Naive thymus-derived CD4-positive, alpha-beta T cell (primary cell): Measurements from ENCODE around the gene P3H2. TPM values are rescaled to one million over a fixed set of nuclear protein-coding genes. Genes with fewer than 3 reads are reported as not detected.

ENCODE experiments used
- ATAC-seq: fragments of 150-1000 bp; cut with Tn5 transposase; 2 replicates; pipeline ENCODE4 v1.10.0; 2021; ENCODE audit warnings: mild to moderate bottlenecking, moderate library complexity
- CTCF ChIA-PET: fragments of 350-600 bp; sonication (Branson Sonifier 250); formaldehyde crosslinking; loops from one replicate; lab custom pipeline; 2021; ENCODE audit warnings: antibody characterized with exemption; lab: Charles Lee
- POLR2A ChIA-PET: fragments of 350-600 bp; sonication (Branson Sonifier 250); formaldehyde crosslinking; loops from one replicate; lab custom pipeline; 2021; ENCODE audit warnings: antibody characterized with exemption, inconsistent platforms; lab: Charles Lee
- DNase-seq, 9 donors: peaks; one replicate each; pipeline versions ENCODE4 v3.0.0 to v3.0.0-alpha.2; 2020 to 2022; ENCODE audit warnings: mixed read lengths in 1 of 9
- H3K27ac ChIP-seq: one replicate; pipeline ENCODE4 v1.7.0; 2013; ENCODE audit warnings: mild to moderate bottlenecking, low read depth, low read length, moderate library complexity
- H3K27me3 ChIP-seq, 2 donors: one replicate each; pipeline ENCODE4 v1.7.0; 2013; ENCODE audit warnings: low read length in 2 of 2, mild to moderate bottlenecking in 2 of 2, moderate library complexity in 2 of 2; ENCODE audit not compliant: control insufficient read depth in 2 of 2, insufficient read depth in 2 of 2
- H3K36me3 ChIP-seq, 3 experiments: 1 replicate in 2 of 3; 2 replicates in 1 of 3; pipeline ENCODE4 v1.7.0; 2013; ENCODE audit warnings: low read length in 3 of 3, mild to moderate bottlenecking in 3 of 3, moderate library complexity in 1 of 3; ENCODE audit not compliant: insufficient read depth in 3 of 3, control insufficient read depth in 2 of 3
- H3K4me1 ChIP-seq, 2 donors: one replicate each; pipeline ENCODE4 v1.7.0; 2013; ENCODE audit warnings: low read length in 2 of 2, mild to moderate bottlenecking in 2 of 2, moderate library complexity in 1 of 2; ENCODE audit not compliant: control insufficient read depth in 2 of 2, insufficient read depth in 2 of 2
- H3K4me3 ChIP-seq: 2 replicates; pipeline ENCODE4 v1.7.0; 2013; ENCODE audit warnings: mild to moderate bottlenecking, low read length
- H3K9me3 ChIP-seq, 3 experiments: 1 replicate in 2 of 3; 2 replicates in 1 of 3; pipeline ENCODE4 v1.7.0; 2013; ENCODE audit warnings: low read length in 3 of 3; ENCODE audit not compliant: control insufficient read depth in 2 of 3
- H3K27ac Mint-ChIP-seq, 9 donors: one replicate each; pipeline ENCODE4 v1.8.0; 2020 to 2022; ENCODE audit warnings: mixed read lengths in 9 of 9, mild to moderate bottlenecking in 8 of 9, moderate library complexity in 5 of 9, inconsistent platforms in 2 of 9
- H3K27me3 Mint-ChIP-seq, 5 donors: one replicate each; pipeline ENCODE4 v1.8.0; 2021 to 2022; ENCODE audit warnings: mixed read lengths in 5 of 5, mild to moderate bottlenecking in 1 of 5
- H3K36me3 Mint-ChIP-seq, 5 donors: one replicate each; pipeline ENCODE4 v1.8.0; 2020 to 2022; ENCODE audit warnings: mixed read lengths in 5 of 5, mild to moderate bottlenecking in 3 of 5, inconsistent platforms in 1 of 5
- H3K4me1 Mint-ChIP-seq, 7 donors: one replicate each; pipeline ENCODE4 v1.8.0; 2020 to 2022; ENCODE audit warnings: mixed read lengths in 7 of 7, mild to moderate bottlenecking in 3 of 7, inconsistent platforms in 1 of 7
- H3K4me3 Mint-ChIP-seq, 10 donors: one replicate each; pipeline ENCODE4 v1.8.0; 2020 to 2022; ENCODE audit warnings: mild to moderate bottlenecking in 10 of 10, mixed read lengths in 10 of 10, moderate library complexity in 6 of 10, inconsistent platforms in 2 of 10
- H3K9me3 Mint-ChIP-seq, 11 donors: one replicate each; pipeline ENCODE4 v1.8.0; 2020 to 2022; ENCODE audit warnings: mixed read lengths in 11 of 11, mild to moderate bottlenecking in 4 of 11, inconsistent platforms in 1 of 11, moderate library complexity in 1 of 11
- intact Hi-C, 2 donors: fragments of 100-400 bp; cut with micrococcal nuclease; formaldehyde crosslinking; loops; one replicate each; pipeline ENCODE4 v1.15.1; 2023
- polyA plus RNA-seq, 2 donors: library from polyadenylated mRNA; unstranded; fragments of 300-500 nt; fragmentation: Illumina TruSeq; gene quantifications; one replicate each; pipeline ENCODE4 v1.2.3, GENCODE V29; 2021
- total RNA-seq, 6 experiments: library from RNA in 5 of 6; stranded (reverse) in 5 of 6; gene quantifications; 1 replicate in 5 of 6; 2 replicates in 1 of 6; pipeline ENCODE4 v1.2.3 and lab custom pipeline; 2021 to 2026

P3H2 gene
- total and polyA plus RNA-seq, 7 experiments from 2014 or later, result 0.48 to 1.8 TPM; not detected in 5

DNA sequence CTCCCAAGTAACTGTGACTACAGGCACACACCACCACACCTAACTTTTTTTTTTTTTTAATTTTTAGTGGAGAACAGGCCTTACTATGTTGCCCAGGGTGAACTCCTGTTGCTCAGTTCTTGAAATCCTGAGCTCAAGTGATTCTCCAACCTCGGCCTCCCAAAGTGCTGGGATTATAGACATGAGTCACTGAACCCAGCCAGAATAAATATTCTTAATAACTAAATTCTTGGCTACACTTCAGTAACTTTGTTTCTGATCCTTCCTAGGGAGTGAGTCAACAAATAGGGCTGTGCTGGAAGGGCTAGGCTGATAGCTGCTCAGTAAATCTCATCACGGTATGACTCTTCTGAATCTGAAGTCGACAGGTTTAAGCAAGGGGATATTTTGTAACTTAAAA is 56.6 kb downstream of the P3H2 start:
- peaks cover 0 to 1% (median 0%) of the 10 kb centered on the region in 11 donors for H3K9me3 Mint-ChIP-seq
- no peak for ATAC-seq
- ChIA-PET CTCF (no interaction called here), POLR2A (no interaction called here)
- Histone ChIP-seq H3K27ac (no peak overlapping the region), H3K36me3 (no peaks in the 10 kb centered on the region), H3K27me3 (no peaks in the 10 kb centered on the region), H3K4me3 (no peak overlapping the region), H3K4me1 (no peaks in the 10 kb centered on the region), H3K9me3 (no peaks in the 10 kb centered on the region)
- no peaks in the 10 kb centered on the region for H3K36me3 Mint-ChIP-seq
- no peak overlapping the region for H3K27ac Mint-ChIP-seq
- no peak overlapping the region for H3K4me3 Mint-ChIP-seq
- intact Hi-C loops, result no loop called here
- DNase-seq, result no peak
- H3K27me3 Mint-ChIP-seq, result peaks cover 0 to 12% (median 4%) of the 10 kb centered on the region in 5 donors
- H3K4me1 Mint-ChIP-seq, result no peaks in the 10 kb centered on the region

DNA sequence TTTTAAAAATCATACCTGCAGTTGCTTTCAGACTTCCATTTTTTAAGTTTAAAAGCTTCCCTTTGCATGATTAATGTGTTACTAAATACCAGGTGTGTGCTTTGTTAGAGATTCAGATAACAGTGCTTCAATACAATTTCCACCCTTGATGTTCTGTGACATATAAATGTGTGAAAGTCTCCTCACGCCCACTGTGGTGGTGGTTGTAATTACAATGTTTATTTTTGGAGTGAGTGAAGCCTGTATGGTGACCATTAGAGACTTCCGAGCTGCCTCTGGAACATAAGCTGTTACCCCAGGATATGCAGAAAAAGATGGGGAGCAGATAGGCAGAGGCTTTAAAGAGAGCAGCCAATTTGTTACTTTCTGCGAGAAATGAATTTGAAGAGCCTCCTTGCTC is 57.2 kb downstream of the P3H2 start:
- ChIA-PET CTCF (interaction anchor here (0.6 kb wide), 1 partner anchor 70 kb away, joined by 3 read pairs; no protein-coding TSS in a partner anchor), POLR2A (no interaction called here)
- Mint-ChIP-seq H3K27me3 (peaks cover 0 to 12% (median 4%) of the 10 kb centered on the region in 5 donors), H3K36me3 (no peaks in the 10 kb centered on the region), H3K27ac (no peak overlapping the region), H3K4me1 (no peaks in the 10 kb centered on the region), H3K9me3 (peaks cover 0 to 1% (median 0%) of the 10 kb centered on the region in 11 donors), H3K4me3 (no peak overlapping the region)
- Histone ChIP-seq H3K36me3 (no peaks in the 10 kb centered on the region), H3K4me1 (no peaks in the 10 kb centered on the region), H3K4me3 (no peak overlapping the region), H3K27ac (no peak overlapping the region), H3K27me3 (no peaks in the 10 kb centered on the region), H3K9me3 (no peaks in the 10 kb centered on the region)
- ATAC-seq, result no peak
- DNase-seq, result no peak
- intact Hi-C loops, result no loop called here

DNA sequence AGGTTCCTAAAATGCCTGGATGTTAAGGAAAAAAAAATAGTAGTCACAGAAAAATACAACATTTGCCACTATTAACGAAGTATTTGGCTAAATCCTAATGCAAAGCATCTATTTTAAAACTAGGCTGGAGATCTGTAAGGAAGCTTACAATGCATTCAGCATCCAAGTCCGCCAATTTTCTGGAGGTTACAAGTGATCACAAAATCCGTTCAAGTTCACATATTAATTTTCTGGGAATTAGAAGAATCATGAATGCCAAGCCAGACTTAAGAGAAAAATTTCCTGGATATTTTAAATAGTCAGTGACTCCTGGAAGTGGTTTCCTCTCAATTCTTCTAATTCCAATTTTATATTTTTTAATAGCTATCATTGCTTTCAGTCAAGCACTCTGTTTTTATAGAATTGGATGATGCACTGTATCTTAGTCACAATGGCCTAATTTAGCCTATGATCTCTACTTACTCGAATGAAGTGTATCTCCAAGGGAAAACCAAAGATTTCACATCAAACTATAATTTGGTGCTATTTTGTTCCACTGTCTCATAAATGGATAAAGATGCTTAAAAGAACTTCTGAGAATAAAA is 60.4 kb downstream of the P3H2 start:
- POLR2A ChIA-PET, result no interaction called here
- no peak for ATAC-seq

DNA sequence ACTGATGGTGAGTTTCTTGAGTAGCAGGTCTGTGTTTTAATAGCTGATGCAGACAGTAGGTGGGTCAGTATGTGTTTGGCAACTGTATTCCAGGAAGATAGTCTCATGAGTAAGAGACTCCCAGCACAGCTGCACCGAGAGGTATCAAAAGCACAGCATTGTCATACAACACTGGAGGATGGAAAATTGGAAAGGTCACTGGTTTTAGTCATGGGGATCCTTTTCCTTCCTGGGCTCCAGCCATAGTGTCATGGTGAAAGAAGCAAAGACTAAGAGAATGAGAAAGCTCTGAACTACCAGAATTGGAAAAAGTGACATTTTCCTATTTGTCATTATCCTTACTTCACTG is 61.5 kb downstream of the P3H2 start:
- H3K4me1 ChIP-seq, result no peaks in the 10 kb centered on the region
- no peak overlapping the region for H3K4me3 Mint-ChIP-seq
- H3K36me3 Mint-ChIP-seq, result no peaks in the 10 kb centered on the region
- H3K27me3 Mint-ChIP-seq, result peaks cover 4 to 19% (median 7%) of the 10 kb centered on the region in 5 donors
- H3K4me1 Mint-ChIP-seq, result no peaks in the 10 kb centered on the region
- intact Hi-C loops, result no loop called here
- DNase-seq (no peak), ATAC-seq (no peak)
- peaks cover 0 to 1% (median 0%) of the 10 kb centered on the region in 11 donors for H3K9me3 Mint-ChIP-seq
- ChIA-PET POLR2A (no interaction called here), CTCF (no interaction called here)
- H3K27me3 ChIP-seq, result no peaks in the 10 kb centered on the region
- H3K9me3 ChIP-seq, result no peaks in the 10 kb centered on the region
- H3K27ac ChIP-seq, result no peak overlapping the region
- H3K36me3 ChIP-seq, result no peaks in the 10 kb centered on the region
- no peak overlapping the region for H3K4me3 ChIP-seq
- no peak overlapping the region for H3K27ac Mint-ChIP-seq

More for the DNA sequence above, 60.4 kb downstream of the P3H2 start:
- Histone ChIP-seq H3K9me3 (no peaks in the 10 kb centered on the region), H3K27ac (no peak overlapping the region), H3K27me3 (no peaks in the 10 kb centered on the region), H3K4me1 (no peaks in the 10 kb centered on the region), H3K36me3 (no peaks in the 10 kb centered on the region), H3K4me3 (no peak overlapping the region)
- Mint-ChIP-seq H3K36me3 (no peaks in the 10 kb centered on the region), H3K9me3 (peaks cover 0 to 1% (median 0%) of the 10 kb centered on the region in 11 donors), H3K27me3 (peaks cover 3 to 11% (median 5%) of the 10 kb centered on the region in 5 donors), H3K4me3 (no peak overlapping the region), H3K27ac (no peak overlapping the region), H3K4me1 (no peaks in the 10 kb centered on the region)
- no peak for DNase-seq
- CTCF ChIA-PET, result no interaction called here
- intact Hi-C loops, result no loop called here

DNA sequence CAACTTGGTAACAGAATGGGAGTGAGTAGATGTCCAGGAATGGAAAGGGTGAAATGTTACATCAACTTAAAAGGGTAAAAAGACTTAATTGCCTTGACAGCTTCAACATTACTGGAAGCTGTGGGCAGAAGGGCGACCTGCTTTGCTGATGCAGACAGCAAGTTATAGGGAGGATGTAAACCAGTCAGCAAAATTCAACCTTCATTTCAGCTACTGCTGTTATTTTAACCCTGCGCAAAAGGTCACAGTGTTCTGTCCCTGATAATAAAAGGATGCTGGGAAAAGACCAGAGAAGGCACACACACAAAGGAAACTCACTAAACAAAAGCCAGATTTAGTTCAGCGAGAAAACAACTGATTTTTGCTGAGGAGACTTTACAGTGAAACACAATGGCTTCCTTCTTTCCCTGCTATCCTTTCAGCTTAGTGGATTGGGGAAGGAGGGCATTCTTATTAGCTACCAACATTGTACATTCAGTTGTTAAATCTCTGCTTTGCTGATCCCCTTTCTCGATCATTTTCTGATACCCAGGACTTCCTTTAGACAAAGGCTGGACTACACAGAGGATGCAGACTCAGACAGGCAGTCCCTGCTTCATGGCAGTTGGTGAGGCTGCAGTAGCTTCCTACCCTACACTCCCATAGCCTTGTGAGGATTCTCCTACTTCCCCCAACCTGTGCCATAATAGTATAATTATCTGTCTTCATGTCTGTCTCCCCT is 62.0 kb downstream of the P3H2 start:
- ChIA-PET CTCF (no interaction called here), POLR2A (no interaction called here)
- Mint-ChIP-seq H3K4me3 (no peak overlapping the region), H3K27me3 (peaks cover 4 to 22% (median 7%) of the 10 kb centered on the region in 5 donors), H3K27ac (no peak overlapping the region), H3K4me1 (no peaks in the 10 kb centered on the region), H3K36me3 (no peaks in the 10 kb centered on the region), H3K9me3 (peaks cover 0 to 1% (median 0%) of the 10 kb centered on the region in 11 donors)
- Histone ChIP-seq H3K4me3 (no peak overlapping the region), H3K36me3 (no peaks in the 10 kb centered on the region), H3K27me3 (no peaks in the 10 kb centered on the region), H3K9me3 (no peaks in the 10 kb centered on the region), H3K4me1 (no peaks in the 10 kb centered on the region), H3K27ac (no peak overlapping the region)
- DNase-seq (no peak), ATAC-seq (no peak)
- intact Hi-C loops, result no loop called here

DNA sequence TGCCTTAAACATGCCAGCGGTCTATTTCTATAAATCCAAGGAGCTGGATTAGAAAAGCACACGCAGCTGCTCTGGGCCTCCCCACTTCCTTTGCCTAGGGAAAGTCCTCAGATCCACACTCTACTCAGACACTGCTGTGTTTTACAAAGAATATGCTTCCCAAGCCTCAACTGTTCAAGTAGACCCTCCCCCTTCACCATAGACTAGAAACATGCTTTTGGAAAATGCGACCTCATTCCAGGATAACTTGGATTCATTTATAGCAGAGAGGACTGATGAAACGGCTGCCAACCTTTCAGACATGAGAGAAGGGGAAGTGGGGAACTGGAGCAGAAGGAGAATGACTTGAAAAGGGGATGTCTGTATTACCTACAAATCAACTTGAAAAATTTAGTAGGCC is 64.0 kb downstream of the P3H2 start:
- intact Hi-C loops, result no loop called here
- no peaks in the 10 kb centered on the region for H3K4me1 Mint-ChIP-seq
- H3K9me3 Mint-ChIP-seq, result no peaks in the 10 kb centered on the region
- CTCF ChIA-PET, result no interaction called here
- POLR2A ChIA-PET, result no interaction called here
- H3K36me3 Mint-ChIP-seq, result no peaks in the 10 kb centered on the region
- no peak overlapping the region for H3K27ac ChIP-seq
- H3K4me3 Mint-ChIP-seq, result no peak overlapping the region
- no peaks in the 10 kb centered on the region for H3K4me1 ChIP-seq
- DNase-seq (no peak), ATAC-seq (no peak)
- H3K9me3 ChIP-seq, result no peaks in the 10 kb centered on the region
- peaks cover 1 to 22% (median 7%) of the 10 kb centered on the region in 5 donors for H3K27me3 Mint-ChIP-seq
- H3K27ac Mint-ChIP-seq, result no peak overlapping the region
- H3K27me3 ChIP-seq, result no peaks in the 10 kb centered on the region
- H3K36me3 ChIP-seq, result no peaks in the 10 kb centered on the region
- no peak overlapping the region for H3K4me3 ChIP-seq

DNA sequence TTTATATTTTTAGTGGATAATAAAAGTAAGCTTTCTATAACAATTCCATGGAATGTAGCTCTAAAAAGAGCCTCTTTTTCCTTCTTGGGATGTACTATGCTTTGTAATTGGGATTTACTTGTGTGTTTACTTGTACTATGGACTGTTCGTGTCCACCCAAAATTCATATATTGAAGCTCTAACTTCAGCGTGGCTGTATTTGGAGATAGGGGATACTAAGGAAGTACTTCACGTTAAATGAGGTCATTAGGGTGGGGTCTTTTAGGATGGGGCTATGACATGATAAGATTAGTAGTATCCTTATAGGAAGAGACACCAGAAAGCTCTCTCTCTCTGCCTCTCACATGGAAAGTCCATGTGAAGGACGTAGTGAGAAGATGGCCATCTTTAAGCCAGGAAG is 64.9 kb downstream of the P3H2 start:
- Histone ChIP-seq H3K27me3 (peaks cover 0 to 3% of the 10 kb centered on the region in 2 donors), H3K4me1 (no peaks in the 10 kb centered on the region), H3K27ac (no peak overlapping the region), H3K36me3 (no peaks in the 10 kb centered on the region), H3K4me3 (no peak overlapping the region), H3K9me3 (no peaks in the 10 kb centered on the region)
- ATAC-seq, result no peak
- intact Hi-C loops, result no loop called here
- peaks cover 4 to 23% (median 7%) of the 10 kb centered on the region in 5 donors for H3K27me3 Mint-ChIP-seq
- H3K27ac Mint-ChIP-seq, result no peak overlapping the region
- no peaks in the 10 kb centered on the region for H3K9me3 Mint-ChIP-seq
- H3K4me1 Mint-ChIP-seq, result no peaks in the 10 kb centered on the region
- ChIA-PET CTCF (no interaction called here), POLR2A (no interaction called here)
- no peaks in the 10 kb centered on the region for H3K36me3 Mint-ChIP-seq
- H3K4me3 Mint-ChIP-seq, result no peak overlapping the region
- DNase-seq, result no peak
